Transverse colon (tissue), 4 donors: ENCODE data around the gene DLGAP3.

ENCODE experiments used
- CTCF ChIP-seq, 5 experiments: fragments of 200-600 bp in 3 of 5; fragments of 450-650 bp in 2 of 5; sonication (generic) in 3 of 5; IDR thresholded peaks; 1 replicate in 2 of 5; 2 replicates in 3 of 5; pipeline ENCODE4 v1.5.1; 2016 to 2017; ENCODE audit warnings: antibody characterized with exemption in 5 of 5, inconsistent platforms in 3 of 5, mild to moderate bottlenecking in 2 of 5, moderate library complexity in 1 of 5
- POLR2A ChIP-seq: fragments of 450-650 bp; IDR thresholded peaks from one replicate; pipeline ENCODE4 v1.6.1; 2016; ENCODE audit warnings: antibody characterized with exemption, mild to moderate bottlenecking, moderate library complexity
- POLR2AphosphoS5 ChIP-seq, 3 donors: sonication (generic); formaldehyde crosslinking; IDR thresholded peaks; one replicate each; pipeline ENCODE4 v1.6.1; 2016; ENCODE audit warnings: antibody characterized with exemption in 3 of 3

GRCh38 chr1:34869760-34870159, 59.7 kb downstream of the DLGAP3 start:
- TF ChIP-seq CTCF (IDR thresholded peaks at IDR 0.05) (no peak), POLR2A (no peak), POLR2AphosphoS5 (IDR thresholded peaks at IDR 0.05) (no peak)
